ENCODE measurements around the gene CSMD2.

Gene CSMD2

GRCh38 chr1:33899746-33900145 lies 265.3 kb downstream of the CSMD2 start:
- no peak for DNase-seq (ENCODE audit: low read depth)

GRCh38 chr1:33898881-33899280 lies 266.1 kb downstream of the CSMD2 start:
- DNase-seq (ENCODE audit: low read depth): no peak

- DNase-seq (ENCODE audit: low read depth): no peak
These were observed 266.6 kb downstream of the CSMD2 start for GRCh38 chr1:33898406-33898805.

- DNase-seq (ENCODE audit: low read depth): no peak
These were observed 267.8 kb downstream of the CSMD2 start for GRCh38 chr1:33897092-33897725.

- no peak for DNase-seq (ENCODE audit: low read depth)
These were observed 269.1 kb downstream of the CSMD2 start for GRCh38 chr1:33895976-33896375.

- no peak for DNase-seq (ENCODE audit: low read depth)
These were observed 269.6 kb downstream of the CSMD2 start for GRCh38 chr1:33895396-33895795.

- peak; percentile 15 for DNase-seq (ENCODE audit: low read depth)
These were observed 271.7 kb downstream of the CSMD2 start for GRCh38 chr1:33893147-33893830.

GRCh38 chr1:33886496-33886895 lies 278.5 kb downstream of the CSMD2 start:
- DNase-seq (ENCODE audit: low read depth): no peak

GRCh38 chr1:33880305-33880704 lies 284.7 kb downstream of the CSMD2 start:
- DNase-seq (ENCODE audit: low read depth): no peak

- no peak for DNase-seq (ENCODE audit: low read depth)
These were observed 286.6 kb downstream of the CSMD2 start for GRCh38 chr1:33878392-33878791.

- no peak for DNase-seq (ENCODE audit: low read depth)
These were observed 287.9 kb downstream of the CSMD2 start for GRCh38 chr1:33876970-33877650.

GRCh38 chr1:33875862-33876261 lies 289.2 kb downstream of the CSMD2 start:
- no peak for DNase-seq (ENCODE audit: low read depth)

- DNase-seq (ENCODE audit: low read depth): no peak
These were observed 290.4 kb downstream of the CSMD2 start for GRCh38 chr1:33874636-33875035.

- no peak for DNase-seq (ENCODE audit: low read depth)
These were observed 292.3 kb downstream of the CSMD2 start for GRCh38 chr1:33872683-33873082.

GRCh38 chr1:33872275-33872674 lies 292.8 kb downstream of the CSMD2 start:
- DNase-seq (ENCODE audit: low read depth): no peak

GRCh38 chr1:33867684-33868083 lies 297.3 kb downstream of the CSMD2 start:
- DNase-seq (ENCODE audit: low read depth): no peak

- DNase-seq (ENCODE audit: low read depth): no peak
These were observed 298.7 kb downstream of the CSMD2 start for GRCh38 chr1:33866281-33866680.

- no peak for DNase-seq (ENCODE audit: low read depth)
These were observed 300.3 kb downstream of the CSMD2 start for GRCh38 chr1:33864460-33865389.

- no peak for DNase-seq (ENCODE audit: low read depth)
These were observed 301.3 kb downstream of the CSMD2 start, which contains the start of gene HMGB4 for GRCh38 chr1:33863779-33864178. Gene HMGB4, plus strand, starts transcription at chr1:33864079. Its CDS starts 113 bp downstream, at chr1:33864192.

- DNase-seq (ENCODE audit: low read depth): no peak
These were observed 304.4 kb downstream of the CSMD2 start for GRCh38 chr1:33860671-33861070.

- no peak for DNase-seq (ENCODE audit: low read depth)
These were observed 310.9 kb downstream of the CSMD2 start for GRCh38 chr1:33854091-33854490.

GRCh38 chr1:33853431-33853830 lies 311.6 kb downstream of the CSMD2 start:
- DNase-seq (ENCODE audit: low read depth): no peak
